TTC549 (cell line): ENCODE data around the gene AKNAD1.

Experiments used
- FAIRE-seq: peaks from 2 replicates; lab custom pipeline; 2012; peaks lifted over from hg19 to GRCh38; lab: Jason Lieb, UNC

Gene AKNAD1

GRCh38 chr1:108830119-108831008 is 26.5 kb downstream of the AKNAD1 start:
- no peak for FAIRE-seq

GRCh38 chr1:108829498-108829916 is 27.4 kb downstream of the AKNAD1 start:
- FAIRE-seq: no peak

- no peak for FAIRE-seq
These were observed 28.6 kb downstream of the AKNAD1 start for GRCh38 chr1:108828074-108828961.

GRCh38 chr1:108826081-108826635 is 30.7 kb downstream of the AKNAD1 start:
- no peak for FAIRE-seq

GRCh38 chr1:108824051-108824450 is 32.8 kb downstream of the AKNAD1 start:
- FAIRE-seq: no peak

- FAIRE-seq: no peak
These were observed 33.3 kb downstream of the AKNAD1 start for GRCh38 chr1:108823632-108824031.

- no peak for FAIRE-seq
These were observed 37.0 kb downstream of the AKNAD1 start for GRCh38 chr1:108819878-108820277.

- FAIRE-seq: no peak
These were observed 39.1 kb downstream of the AKNAD1 start for GRCh38 chr1:108817811-108818210.

- FAIRE-seq: no peak
These were observed 39.9 kb downstream of the AKNAD1 start for GRCh38 chr1:108817016-108817415.

GRCh38 chr1:108816049-108816893 is 40.6 kb downstream of the AKNAD1 start:
- FAIRE-seq: no peak

- FAIRE-seq: no peak
These were observed 41.3 kb downstream of the AKNAD1 start for GRCh38 chr1:108815566-108815965.

GRCh38 chr1:108814343-108815125 is 42.4 kb downstream of the AKNAD1 start:
- FAIRE-seq: no peak

GRCh38 chr1:108813326-108813725 is 43.6 kb downstream of the AKNAD1 start:
- no peak for FAIRE-seq

- FAIRE-seq: no peak
These were observed 45.3 kb downstream of the AKNAD1 start for GRCh38 chr1:108811611-108812010.

- FAIRE-seq: no peak
These were observed 48.5 kb downstream of the AKNAD1 start for GRCh38 chr1:108808438-108808837.

- no peak for FAIRE-seq
These were observed 53.3 kb downstream of the AKNAD1 start for GRCh38 chr1:108803548-108803947.

GRCh38 chr1:108801101-108801500 is 55.8 kb downstream of the AKNAD1 start:
- FAIRE-seq: no peak

- FAIRE-seq: no peak
These were observed 57.9 kb downstream of the AKNAD1 start for GRCh38 chr1:108799001-108799400.

GRCh38 chr1:108792420-108792819 is 64.5 kb downstream of the AKNAD1 start:
- FAIRE-seq: no peak

- no peak for FAIRE-seq
These were observed 65.1 kb downstream of the AKNAD1 start for GRCh38 chr1:108791790-108792189.

GRCh38 chr1:108785880-108786279 is 71.0 kb downstream of the AKNAD1 start:
- no peak for FAIRE-seq
